B cell (primary cell): Measurements from ENCODE around the gene TTLL11. TPM values are rescaled to one million over a fixed set of nuclear protein-coding genes. Genes with fewer than 3 reads are reported as not detected.

Source experiments
- ATAC-seq: fragments of 200-7000 bp; cut with Tn5 transposase; one replicate; pipeline ENCODE4 v1.10.0; 2021; ENCODE audit warnings: low read depth, mild to moderate bottlenecking, moderate number of reproducible peaks, moderate library complexity
- CTCF ChIA-PET: fragments of 350-600 bp; sonication (Branson Sonifier 250); formaldehyde crosslinking; loops from one replicate; lab custom pipeline; 2021; ENCODE audit warnings: antibody characterized with exemption, inconsistent platforms; lab: Charles Lee
- POLR2A ChIA-PET: fragments of 350-600 bp; sonication (Branson Sonifier 250); formaldehyde crosslinking; loops from one replicate; lab custom pipeline; 2021; ENCODE audit warnings: antibody characterized with exemption; lab: Charles Lee
- DNase-seq: peaks from one replicate; pipeline ENCODE4 v3.0.0; 2013
- H2AFZ ChIP-seq: 2 replicates; pipeline ENCODE4 v1.6.1; 2012; ENCODE audit warnings: mild to moderate bottlenecking, low read depth, low read length; ENCODE audit not compliant: insufficient read depth, poor library complexity, severe bottlenecking
- H3K27ac ChIP-seq, 2 donors: 1 replicate in 1 of 2; 2 replicates in 1 of 2; pipeline ENCODE4 v1.5.1; 2012 to 2013; ENCODE audit warnings: low read length in 2 of 2, mild to moderate bottlenecking in 2 of 2, moderate library complexity in 1 of 2
- H3K27me3 ChIP-seq, 4 experiments: fragments of 200-600 bp in 1 of 4; sonication (generic) in 1 of 4; replicated peaks in 1 of 4; 1 replicate in 2 of 4; 2 replicates in 2 of 4; pipeline versions ENCODE4 v1.6.1 to v1.7.0; 2013 to 2016; ENCODE audit warnings: low read length in 3 of 4, mild to moderate bottlenecking in 2 of 4, mixed read lengths in 1 of 4, moderate library complexity in 1 of 4; ENCODE audit not compliant: insufficient read depth in 4 of 4, control insufficient read depth in 3 of 4; ENCODE audit errors: control extremely low read depth in 1 of 4
- H3K36me3 ChIP-seq, 2 experiments: replicated peaks in 1 of 2; 1 replicate in 1 of 2; 2 replicates in 1 of 2; pipeline versions ENCODE4 v1.6.1 to v1.7.1; 2013; ENCODE audit warnings: low read length in 1 of 2; ENCODE audit not compliant: insufficient read depth in 2 of 2, control insufficient read depth in 1 of 2; ENCODE audit errors: control extremely low read depth in 1 of 2, extremely low read depth in 1 of 2
- H3K4me1 ChIP-seq, 2 donors: fragments of 200-600 bp in 1 of 2; sonication (generic) in 1 of 2; 1 replicate in 1 of 2; 2 replicates in 1 of 2; pipeline versions ENCODE4 v1.5.1 to v1.6.1; 2013 to 2017; ENCODE audit warnings: low read length in 2 of 2; ENCODE audit not compliant: control insufficient read depth in 2 of 2, insufficient read depth in 2 of 2
- H3K4me2 ChIP-seq: replicated peaks from 2 replicates; pipeline ENCODE3; 2012; ENCODE audit warnings: mild to moderate bottlenecking, low read depth, low read length; ENCODE audit not compliant: poor library complexity, severe bottlenecking
- H3K4me3 ChIP-seq, 5 experiments: fragments of 200-600 bp in 1 of 5; sonication (generic) in 1 of 5; 1 replicate in 3 of 5; 2 replicates in 2 of 5; pipeline versions ENCODE4 v1.5.1 to v1.7.0; 2011 to 2016; ENCODE audit warnings: low read length in 4 of 5, mild to moderate bottlenecking in 4 of 5, low read depth in 2 of 5, control low read depth in 1 of 5, moderate library complexity in 1 of 5; ENCODE audit not compliant: insufficient read depth in 1 of 5; ENCODE audit errors: control extremely low read depth in 1 of 5, extremely low read depth in 1 of 5
- H3K79me2 ChIP-seq: fragments of 200-600 bp; sonication (generic); one replicate; pipeline ENCODE4 v1.6.0; 2016; ENCODE audit warnings: low read length; ENCODE audit not compliant: control insufficient read depth, insufficient read depth
- H3K9ac ChIP-seq: fragments of 200-600 bp; sonication (generic); 2 replicates; pipeline ENCODE4 v1.6.1; 2017; ENCODE audit warnings: mild to moderate bottlenecking, low read length, moderate library complexity
- H3K9me3 ChIP-seq, 3 donors: one replicate each; pipeline versions ENCODE4 v1.6.1 to v1.7.1; 2013; ENCODE audit warnings: low read length in 2 of 3; ENCODE audit not compliant: control insufficient read depth in 2 of 3, insufficient read depth in 1 of 3; ENCODE audit errors: control extremely low read depth in 1 of 3
- H4K20me1 ChIP-seq: 2 replicates; pipeline ENCODE4 v1.6.0; 2012; ENCODE audit warnings: mild to moderate bottlenecking, low read length; ENCODE audit not compliant: insufficient read depth, control insufficient read depth, poor library complexity, severe bottlenecking
- H3K27ac Mint-ChIP-seq: one replicate; pipeline ENCODE4 v1.8.0; 2021; ENCODE audit warnings: mixed read lengths
- H3K27me3 Mint-ChIP-seq: one replicate; pipeline ENCODE4 v1.8.0; 2021; ENCODE audit warnings: mixed read lengths
- H3K4me1 Mint-ChIP-seq: one replicate; pipeline ENCODE4 v1.8.0; 2021; ENCODE audit warnings: mixed read lengths
- H3K4me3 Mint-ChIP-seq: one replicate; pipeline ENCODE4 v1.8.0; 2021; ENCODE audit warnings: mixed read lengths
- H3K9me3 Mint-ChIP-seq: one replicate; pipeline ENCODE4 v1.8.0; 2022; ENCODE audit warnings: mixed read lengths; ENCODE audit not compliant: insufficient read depth
- EZH2 ChIP-seq: IDR thresholded peaks from 2 replicates; pipeline ENCODE4 v1.6.1; 2012; ENCODE audit warnings: borderline replicate concordance, low read depth, mild to moderate bottlenecking, moderate library complexity, low read length; ENCODE audit not compliant: insufficient read depth, poor library complexity, severe bottlenecking
- WGBS: methylation state at CpG from one replicate; pipeline ENCODE4 v1.1.5; 2013; ENCODE audit warnings: missing lambda C conversion rate; ENCODE audit not compliant: insufficient coverage; 5-methylcytosine and 5-hydroxymethylcytosine counted together
- intact Hi-C: fragments of 100-400 bp; cut with micrococcal nuclease; formaldehyde crosslinking; loops from one replicate; pipeline ENCODE4 v1.10.0; 2022
- polyA plus RNA-seq: library from polyadenylated mRNA; depleted of rRNA; stranded (reverse); fragments of >200 nt; gene quantifications from 2 replicates; pipeline ENCODE4 v1.2.3, GENCODE V29; 2012
- total RNA-seq, 2 donors: library from RNA; stranded (reverse); fragments of 120-200 nt in 1 of 2; gene quantifications; 1 replicate in 1 of 2; 2 replicates in 1 of 2; pipeline versions ENCODE4 v1.2.3 to v1.2.4, GENCODE V29; 2013 to 2022
- TF ChIP-seq, protein P1 (sequence below): fragments of 200-600 bp; IDR thresholded peaks from one replicate; pipeline ENCODE4 v1.8.0; 2022; ENCODE audit warnings: antibody characterized with exemption, mild to moderate bottlenecking

The TTLL11 gene
- total and polyA plus RNA-seq, 2 donors (not counting 1 experiment from before 2014, with no cell fraction given) = 3.6 to 3.8 TPM

- WGBS = 98% methylated on average over 9 of the region's 10 CpGs
- ATAC-seq (no peak), DNase-seq (no peak)
- Histone ChIP-seq H4K20me1 (no peaks in the 10 kb centered on the region), H3K27ac (no peak overlapping the region), H3K9me3 (no peaks in the 10 kb centered on the region), H3K4me3 (no peak overlapping the region), H3K27me3 (no peaks in the 10 kb centered on the region), H3K9ac (no peak overlapping the region), H3K4me1 (no peaks in the 10 kb centered on the region), H3K4me2 (no peak overlapping the region), H3K36me3 (no peaks in the 10 kb centered on the region), H3K79me2 (no peaks in the 10 kb centered on the region), H2AFZ (no peak overlapping the region)
- intact Hi-C loops = no loop called here
- no peaks in the 10 kb centered on the region for H3K4me1 Mint-ChIP-seq
- H3K27me3 Mint-ChIP-seq = no peaks in the 10 kb centered on the region
- no peak overlapping the region for H3K27ac Mint-ChIP-seq
- H3K9me3 Mint-ChIP-seq = no peaks in the 10 kb centered on the region
- POLR2A ChIA-PET = no interaction called here
- no peak for TF ChIP-seq EZH2
- TF ChIP-seq, protein P1, sequence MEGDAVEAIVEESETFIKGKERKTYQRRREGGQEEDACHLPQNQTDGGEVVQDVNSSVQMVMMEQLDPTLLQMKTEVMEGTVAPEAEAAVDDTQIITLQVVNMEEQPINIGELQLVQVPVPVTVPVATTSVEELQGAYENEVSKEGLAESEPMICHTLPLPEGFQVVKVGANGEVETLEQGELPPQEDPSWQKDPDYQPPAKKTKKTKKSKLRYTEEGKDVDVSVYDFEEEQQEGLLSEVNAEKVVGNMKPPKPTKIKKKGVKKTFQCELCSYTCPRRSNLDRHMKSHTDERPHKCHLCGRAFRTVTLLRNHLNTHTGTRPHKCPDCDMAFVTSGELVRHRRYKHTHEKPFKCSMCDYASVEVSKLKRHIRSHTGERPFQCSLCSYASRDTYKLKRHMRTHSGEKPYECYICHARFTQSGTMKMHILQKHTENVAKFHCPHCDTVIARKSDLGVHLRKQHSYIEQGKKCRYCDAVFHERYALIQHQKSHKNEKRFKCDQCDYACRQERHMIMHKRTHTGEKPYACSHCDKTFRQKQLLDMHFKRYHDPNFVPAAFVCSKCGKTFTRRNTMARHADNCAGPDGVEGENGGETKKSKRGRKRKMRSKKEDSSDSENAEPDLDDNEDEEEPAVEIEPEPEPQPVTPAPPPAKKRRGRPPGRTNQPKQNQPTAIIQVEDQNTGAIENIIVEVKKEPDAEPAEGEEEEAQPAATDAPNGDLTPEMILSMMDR = no peak
- no peak overlapping the region for H3K4me3 Mint-ChIP-seq
- CTCF ChIA-PET = interaction anchor here (1.2 kb wide), 1 partner anchor 322 kb away, joined by 3 read pairs; no protein-coding TSS in a partner anchor
Measured at GRCh38 chr9:122008559-122008958, 84.5 kb downstream of the TTLL11 start.

DNA sequence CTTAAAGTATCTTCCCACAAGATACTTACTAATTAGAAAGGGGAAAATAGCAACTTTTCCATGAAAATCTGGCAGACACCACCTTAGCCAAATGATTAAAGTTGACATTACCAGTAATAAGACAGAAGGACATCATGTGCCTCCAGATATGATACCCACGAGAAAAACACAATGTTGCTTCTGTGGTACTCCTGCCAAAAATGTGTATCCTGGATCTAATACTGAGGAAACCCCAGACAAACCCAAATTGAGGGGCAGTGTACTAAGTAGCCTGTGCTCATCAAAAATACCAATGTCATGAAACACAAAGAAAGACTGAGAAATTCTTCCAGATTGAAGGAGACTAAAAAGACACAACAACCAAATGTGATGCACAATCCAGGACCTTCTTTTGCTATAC lies 85.3 kb downstream of the TTLL11 start:
- ChIA-PET CTCF (interaction anchor here (1.2 to 1.3 kb wide), 2 partner anchors 321 to 324 kb away, joined by 3 read pairs; no protein-coding TSS in a partner anchor), POLR2A (no interaction called here)
- intact Hi-C loops = no loop called here
- no peak overlapping the region for H2AFZ ChIP-seq
- no peaks in the 10 kb centered on the region for H3K27me3 Mint-ChIP-seq
- H3K4me3 Mint-ChIP-seq = no peak overlapping the region
- no peak for TF ChIP-seq EZH2
- TF ChIP-seq, protein P1 = no peak
- no peak overlapping the region for H3K9ac ChIP-seq
- H3K9me3 Mint-ChIP-seq = no peaks in the 10 kb centered on the region
- no CpG with 5 or more reads among the region's 1 CpG for WGBS
- DNase-seq (no peak), ATAC-seq (no peak)
- no peaks in the 10 kb centered on the region for H3K27me3 ChIP-seq
- H3K36me3 ChIP-seq = no peaks in the 10 kb centered on the region
- H3K4me3 ChIP-seq = no peak overlapping the region
- no peak overlapping the region for H3K27ac Mint-ChIP-seq
- H4K20me1 ChIP-seq = no peaks in the 10 kb centered on the region
- no peak overlapping the region for H3K27ac ChIP-seq
- no peaks in the 10 kb centered on the region for H3K4me1 ChIP-seq
- no peaks in the 10 kb centered on the region for H3K9me3 ChIP-seq
- H3K4me2 ChIP-seq = no peak overlapping the region
- no peaks in the 10 kb centered on the region for H3K79me2 ChIP-seq
- no peaks in the 10 kb centered on the region for H3K4me1 Mint-ChIP-seq
